Measurements from ENCODE around the gene ADAM10.
A peak's percentile ranks its signal among the peaks of the same experiment; 100 is the strongest.
"Not testable (repeated sequence)": the region's sequence is repeated elsewhere in the genome, so short reads cannot be mapped to it uniquely, and the experiment has no call there.

ADAM10 gene

GRCh38 chr15:58605931-58606530 lies 143.5 kb downstream of the ADAM10 start:
- DNase-seq: no peak

GRCh38 chr15:58604455-58604923 lies 145.0 kb downstream of the ADAM10 start:
- DNase-seq: no peak

- not testable (repeated sequence) for DNase-seq
Observed at GRCh38 chr15:58603927-58604326, 145.6 kb downstream of the ADAM10 start.

GRCh38 chr15:58602823-58603222 lies 146.7 kb downstream of the ADAM10 start:
- DNase-seq: no peak

- DNase-seq: no peak
Observed at GRCh38 chr15:58598829-58599210, 150.7 kb downstream of the ADAM10 start.

- DNase-seq: no peak
Observed at GRCh38 chr15:58597943-58598828, 151.3 kb downstream of the ADAM10 start.

GRCh38 chr15:58595516-58596263 lies 153.8 kb downstream of the ADAM10 start:
- DNase-seq: no peak

- DNase-seq: no peak
Observed at GRCh38 chr15:58594898-58595297, 154.6 kb downstream of the ADAM10 start.

GRCh38 chr15:58593870-58594269 lies 155.6 kb downstream of the ADAM10 start:
- no peak for DNase-seq

GRCh38 chr15:58590926-58591325 lies 158.6 kb downstream of the ADAM10 start:
- no peak for DNase-seq

GRCh38 chr15:58590236-58590635 lies 159.3 kb downstream of the ADAM10 start:
- no peak for DNase-seq

- no peak for DNase-seq
Observed at GRCh38 chr15:58589047-58589446, 160.5 kb downstream of the ADAM10 start.

GRCh38 chr15:58588096-58588495 lies 161.4 kb downstream of the ADAM10 start:
- DNase-seq: no peak

GRCh38 chr15:58587486-58587885 lies 162.0 kb downstream of the ADAM10 start:
- no peak for DNase-seq

- DNase-seq: no peak
Observed at GRCh38 chr15:58585693-58586443, 163.6 kb downstream of the ADAM10 start.

- DNase-seq: no peak
Observed at GRCh38 chr15:58584789-58585461, 164.6 kb downstream of the ADAM10 start.

GRCh38 chr15:58583171-58583908 lies 166.2 kb downstream of the ADAM10 start:
- DNase-seq: no peak

GRCh38 chr15:58582160-58582559 lies 167.3 kb downstream of the ADAM10 start:
- DNase-seq: no peak

GRCh38 chr15:58576657-58577056 lies 172.8 kb downstream of the ADAM10 start:
- no peak for DNase-seq

GRCh38 chr15:58575045-58575786 lies 174.3 kb downstream of the ADAM10 start:
- no peak for DNase-seq

- peak; percentile 5 for DNase-seq
Observed at GRCh38 chr15:58574631-58575030, 174.9 kb downstream of the ADAM10 start.
